H7 (cell line): ENCODE data around the gene TBC1D14. TPM values are rescaled to one million over a fixed set of nuclear protein-coding genes. Genes with fewer than 3 reads are reported as not detected.

ENCODE experiments used
- DNase-seq: peaks from one replicate; pipeline ENCODE4 v3.0.0; 2012
- H3K27me3 ChIP-seq: 2 replicates; pipeline ENCODE4 v1.6.0; 2011; ENCODE audit warnings: mild to moderate bottlenecking, low read length; ENCODE audit not compliant: control insufficient read depth, insufficient read depth
- H3K36me3 ChIP-seq: replicated peaks from 2 replicates; pipeline ENCODE4 v1.5.1; 2011; ENCODE audit warnings: low read length; ENCODE audit not compliant: control insufficient read depth, insufficient read depth
- H3K4me3 ChIP-seq: 2 replicates; pipeline ENCODE4 v1.5.1; 2011; ENCODE audit warnings: low read depth, mild to moderate bottlenecking, control low read depth, low read length, moderate library complexity; ENCODE audit not compliant: insufficient read depth
- total RNA-seq: library from RNA; depleted of rRNA; stranded (reverse); fragments of >200 nt; shearing (Covaris generic); gene quantifications from 2 replicates; pipeline ENCODE4 v1.2.3, GENCODE V29; 2014

TBC1D14 gene
- total RNA-seq, 1 experiment from 2014 or later = 55.8 TPM

DNA sequence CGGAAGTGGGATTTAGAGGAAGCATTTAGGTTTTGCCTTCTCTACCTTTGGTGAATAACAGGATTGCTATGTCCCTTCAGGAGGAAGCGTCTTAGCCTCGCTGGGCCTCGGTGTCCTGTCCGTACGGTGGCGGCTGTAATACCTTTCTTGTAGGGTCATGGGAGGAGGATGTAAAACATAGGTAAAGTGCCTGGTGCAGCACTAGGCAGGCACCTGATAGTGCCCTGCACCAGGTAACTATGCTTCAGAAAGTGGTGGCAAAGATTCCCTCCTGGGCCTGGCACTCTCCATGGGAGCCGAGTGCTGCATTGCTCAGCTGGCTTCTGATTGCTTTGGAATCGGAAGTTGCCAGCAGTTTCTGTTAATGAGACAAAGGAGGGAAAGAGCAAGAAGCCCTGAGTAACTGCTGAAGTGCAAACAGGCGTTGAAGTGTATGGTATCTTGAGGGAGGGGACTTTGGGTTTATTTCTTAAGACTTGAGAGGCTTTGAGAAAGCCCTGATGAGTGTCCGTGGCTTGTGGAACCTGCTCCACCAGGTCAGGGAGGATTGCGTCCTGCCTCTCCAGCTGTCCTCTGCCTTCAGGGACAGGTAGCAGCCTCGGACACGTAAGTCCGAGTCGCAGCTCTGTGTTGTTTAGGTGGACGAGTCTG, 45.8 kb downstream of the TBC1D14 start:
- DNase-seq = peak; percentile 42
- no peak overlapping the region for H3K4me3 ChIP-seq

DNA sequence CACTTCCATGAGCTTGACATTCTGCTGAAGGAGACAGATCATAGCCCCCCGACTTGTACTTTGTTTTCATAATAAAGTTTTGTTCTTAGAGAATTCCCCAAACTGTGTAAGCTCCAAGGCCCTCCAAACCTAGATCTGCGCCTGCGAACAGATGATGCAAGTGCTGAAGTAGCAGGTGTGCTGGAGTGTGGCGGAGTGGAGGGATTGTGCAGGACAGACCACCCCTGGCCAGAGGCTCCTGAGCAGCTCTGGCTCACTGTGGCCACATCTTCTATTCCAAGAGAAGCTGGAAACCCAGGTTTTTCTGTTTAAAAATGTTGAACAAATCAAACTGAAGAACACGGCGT, 46.4 kb downstream of the TBC1D14 start:
- Histone ChIP-seq H3K4me3 (no peak overlapping the region), H3K36me3 (no peaks in the 10 kb centered on the region), H3K27me3 (no peaks in the 10 kb centered on the region)
- DNase-seq = peak; percentile 20

More for the DNA sequence above, 45.8 kb downstream of the TBC1D14 start:
- Histone ChIP-seq H3K27me3 (no peaks in the 10 kb centered on the region), H3K36me3 (no peaks in the 10 kb centered on the region)

DNA sequence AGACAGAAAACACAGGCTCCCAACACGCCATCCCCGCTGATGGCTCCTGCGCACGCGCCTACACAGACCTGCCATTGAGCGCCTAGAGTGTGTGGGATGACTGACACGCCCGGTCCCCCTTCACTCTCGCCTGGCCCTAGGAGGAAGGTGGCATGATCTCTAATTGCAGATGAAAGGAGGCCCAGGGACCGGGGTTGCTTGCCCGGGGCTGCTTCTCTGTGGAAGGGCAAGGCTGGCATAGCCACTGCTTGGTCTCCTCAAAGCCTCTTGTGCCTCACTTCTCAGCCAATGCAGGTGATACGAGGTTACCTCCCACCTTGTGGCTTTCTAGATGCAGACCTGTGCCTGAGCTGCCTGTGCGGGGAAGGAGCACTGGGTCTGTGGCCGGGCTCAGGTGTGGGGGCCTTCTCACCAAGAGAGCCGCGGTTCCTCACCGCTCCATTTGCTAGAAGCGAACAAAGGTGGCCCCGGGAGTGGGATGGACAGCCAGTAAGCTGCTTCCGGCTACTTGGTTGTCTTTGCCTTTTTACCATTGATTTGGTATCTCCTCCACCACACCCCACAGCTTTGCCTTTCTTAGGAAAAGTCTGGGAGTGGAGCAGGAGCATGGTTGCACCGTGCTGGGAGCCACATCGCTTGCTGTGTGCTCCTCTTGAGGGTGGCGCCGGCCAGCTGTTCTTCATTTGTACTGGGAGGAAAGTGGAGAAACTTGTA, 47.0 kb downstream of the TBC1D14 start:
- DNase-seq = no peak
- H3K27me3 ChIP-seq = no peaks in the 10 kb centered on the region
- no peaks in the 10 kb centered on the region for H3K36me3 ChIP-seq
- H3K4me3 ChIP-seq = no peak overlapping the region

DNA sequence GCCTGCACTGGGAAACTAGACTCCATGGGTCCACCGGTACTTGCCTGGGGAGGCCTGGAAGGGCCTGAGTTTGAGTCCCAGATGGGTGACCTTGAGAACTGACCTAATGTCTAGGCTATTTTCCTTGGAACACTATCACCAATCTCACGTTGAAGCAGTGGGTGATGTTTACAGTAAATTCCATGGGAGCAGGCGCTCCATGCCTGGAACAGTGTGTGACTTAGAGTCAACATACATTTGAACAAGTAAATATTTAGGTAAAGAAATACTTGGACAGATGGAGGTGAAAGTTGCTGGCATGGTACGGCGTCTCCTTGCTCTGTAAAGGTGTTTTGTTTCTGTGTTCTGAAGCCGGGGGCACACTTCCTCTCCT, 47.5 kb downstream of the TBC1D14 start:
- H3K27me3 ChIP-seq = no peaks in the 10 kb centered on the region
- no peaks in the 10 kb centered on the region for H3K36me3 ChIP-seq
- H3K4me3 ChIP-seq = no peak overlapping the region
- no peak for DNase-seq

DNA sequence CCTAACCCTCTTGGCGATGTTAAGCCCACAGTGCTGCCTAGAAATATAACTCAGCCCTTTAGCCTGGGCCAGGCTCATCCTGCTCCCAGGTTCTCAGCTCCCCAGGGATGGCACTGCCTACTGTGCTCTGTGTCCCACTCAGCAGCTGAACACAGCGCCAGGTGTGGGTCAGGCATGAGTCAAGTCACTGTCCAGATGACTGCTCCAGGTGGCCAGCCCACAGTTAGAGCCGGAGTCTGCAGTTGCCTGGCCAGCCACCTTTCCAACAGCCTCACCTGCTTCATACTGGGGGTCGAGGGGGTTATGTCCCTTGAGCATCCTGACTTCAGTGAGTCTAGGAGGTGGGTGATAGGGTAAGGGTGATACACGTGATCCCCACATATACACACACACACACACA, 48.4 kb downstream of the TBC1D14 start:
- no peak for DNase-seq
- no peaks in the 10 kb centered on the region for H3K27me3 ChIP-seq
- no peak overlapping the region for H3K4me3 ChIP-seq
- no peaks in the 10 kb centered on the region for H3K36me3 ChIP-seq

DNA sequence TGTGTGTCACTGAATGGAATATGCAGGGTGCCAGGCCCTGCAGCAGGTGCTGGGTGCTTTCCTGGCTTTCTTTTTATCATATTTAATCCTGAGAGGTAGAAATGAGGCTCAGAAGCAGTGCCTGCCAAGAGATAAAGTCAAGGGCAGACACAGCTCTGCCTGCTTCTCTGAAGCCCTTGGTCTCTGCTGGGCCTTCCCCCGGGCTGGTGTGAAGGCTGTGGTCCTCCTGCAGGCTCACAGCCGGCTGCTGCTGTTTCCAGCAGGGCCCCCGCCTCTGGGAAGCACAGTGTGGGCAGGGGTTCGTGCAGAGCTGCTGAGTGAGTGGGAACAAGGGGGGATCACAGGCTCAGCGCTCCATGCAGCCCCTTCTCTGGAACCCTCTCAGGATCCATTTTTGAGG, 49.6 kb downstream of the TBC1D14 start:
- peak; percentile 61 for DNase-seq
- Histone ChIP-seq H3K36me3 (no peaks in the 10 kb centered on the region), H3K4me3 (no peak overlapping the region), H3K27me3 (no peaks in the 10 kb centered on the region)

DNA sequence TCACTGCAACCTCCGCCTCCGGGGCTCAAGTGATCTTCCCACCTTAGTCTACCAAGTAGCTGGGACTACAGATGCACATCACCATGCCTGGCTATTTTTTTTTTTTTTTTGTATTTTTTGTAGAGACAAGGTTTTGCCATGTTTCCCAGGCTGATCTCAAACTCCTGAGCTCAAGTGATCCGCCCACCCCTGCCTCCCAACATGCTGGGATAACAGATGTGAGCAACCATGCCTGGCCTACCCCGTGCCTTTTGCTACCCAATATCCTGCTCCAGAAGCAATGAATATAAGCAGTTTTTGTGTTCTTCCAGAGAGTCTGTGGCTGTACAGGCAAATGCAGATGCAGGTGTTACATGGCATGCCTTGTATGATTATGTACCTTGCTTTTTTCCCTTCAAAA, 50.5 kb downstream of the TBC1D14 start:
- no peaks in the 10 kb centered on the region for H3K27me3 ChIP-seq
- H3K36me3 ChIP-seq = no peaks in the 10 kb centered on the region
- no peak for DNase-seq
- no peak overlapping the region for H3K4me3 ChIP-seq

DNA sequence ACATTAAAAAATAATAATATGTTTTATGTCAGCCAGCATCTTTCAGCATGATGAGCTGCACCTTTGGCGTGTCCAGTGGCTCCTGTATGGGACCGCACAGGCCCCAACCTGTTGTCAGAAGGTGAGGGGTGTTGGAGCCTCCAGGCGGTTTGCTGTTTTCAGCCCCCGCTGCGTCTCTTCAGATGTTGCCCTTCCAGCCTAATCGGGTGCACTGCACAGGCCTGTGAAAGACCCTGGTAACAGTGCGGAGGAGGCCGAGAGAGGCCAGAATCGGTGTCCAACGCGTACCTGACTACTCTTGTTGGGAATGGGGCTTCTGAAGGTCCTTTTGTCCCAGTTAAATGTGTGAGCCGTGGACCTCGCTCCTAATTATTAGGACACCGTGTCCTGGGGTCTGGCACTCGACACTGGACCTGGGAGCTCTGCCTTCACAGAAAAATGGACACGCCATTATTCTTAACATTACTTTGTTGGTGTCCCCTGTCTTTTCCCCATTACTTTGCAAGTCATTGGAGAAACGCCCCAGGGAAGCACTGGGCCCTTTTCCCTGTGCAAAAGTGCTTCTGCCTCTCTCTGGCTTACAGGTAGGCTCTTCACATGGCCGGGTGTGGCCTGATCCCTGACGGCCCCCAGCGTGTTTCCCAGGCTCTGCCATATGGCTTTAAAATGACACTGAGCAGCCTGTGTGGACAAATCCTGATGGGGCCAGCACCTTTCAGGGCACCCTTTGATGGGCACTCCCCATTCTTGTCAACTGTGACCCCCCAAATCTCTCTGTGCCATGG, 51.2 kb downstream of the TBC1D14 start:
- no peaks in the 10 kb centered on the region for H3K36me3 ChIP-seq
- DNase-seq = no peak
- no peaks in the 10 kb centered on the region for H3K27me3 ChIP-seq
- no peak overlapping the region for H3K4me3 ChIP-seq

DNA sequence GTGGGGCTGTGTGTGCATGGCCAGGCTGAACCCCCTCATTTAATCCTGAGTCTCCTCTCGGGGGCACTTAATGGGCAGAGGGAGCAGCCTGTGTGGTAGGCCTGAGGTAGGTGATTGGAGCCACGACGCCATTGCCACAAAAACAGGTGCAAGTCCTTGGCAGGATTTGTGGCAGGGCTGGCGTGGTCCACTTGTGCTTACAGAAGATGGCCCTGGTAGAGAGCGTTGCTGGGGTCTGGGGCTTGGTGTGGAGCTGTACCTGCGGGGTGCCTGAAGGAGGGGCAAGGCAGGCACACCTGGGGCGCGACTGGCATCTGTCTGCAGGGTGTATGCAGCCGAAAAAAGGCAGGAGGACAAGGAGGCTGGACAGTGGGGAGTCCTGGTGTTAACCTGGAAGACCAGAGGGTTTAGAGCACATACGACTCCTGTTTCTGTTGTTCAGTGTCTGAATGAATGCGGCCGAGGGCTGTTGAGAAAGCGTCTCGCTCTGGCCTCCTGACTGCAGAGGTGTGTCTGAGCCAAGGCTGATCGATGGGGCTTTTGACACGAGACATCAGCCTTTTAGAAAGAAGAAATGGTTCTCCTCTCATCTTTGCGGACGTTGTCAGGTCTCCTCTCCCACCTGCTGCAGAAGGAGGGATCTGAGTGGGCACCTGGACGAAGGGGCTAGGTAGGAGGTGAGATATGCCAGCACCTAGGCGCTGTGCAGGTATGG, 52.0 kb downstream of the TBC1D14 start:
- H3K4me3 ChIP-seq = no peak overlapping the region
- no peak for DNase-seq
- H3K36me3 ChIP-seq = no peaks in the 10 kb centered on the region
- H3K27me3 ChIP-seq = no peaks in the 10 kb centered on the region

DNA sequence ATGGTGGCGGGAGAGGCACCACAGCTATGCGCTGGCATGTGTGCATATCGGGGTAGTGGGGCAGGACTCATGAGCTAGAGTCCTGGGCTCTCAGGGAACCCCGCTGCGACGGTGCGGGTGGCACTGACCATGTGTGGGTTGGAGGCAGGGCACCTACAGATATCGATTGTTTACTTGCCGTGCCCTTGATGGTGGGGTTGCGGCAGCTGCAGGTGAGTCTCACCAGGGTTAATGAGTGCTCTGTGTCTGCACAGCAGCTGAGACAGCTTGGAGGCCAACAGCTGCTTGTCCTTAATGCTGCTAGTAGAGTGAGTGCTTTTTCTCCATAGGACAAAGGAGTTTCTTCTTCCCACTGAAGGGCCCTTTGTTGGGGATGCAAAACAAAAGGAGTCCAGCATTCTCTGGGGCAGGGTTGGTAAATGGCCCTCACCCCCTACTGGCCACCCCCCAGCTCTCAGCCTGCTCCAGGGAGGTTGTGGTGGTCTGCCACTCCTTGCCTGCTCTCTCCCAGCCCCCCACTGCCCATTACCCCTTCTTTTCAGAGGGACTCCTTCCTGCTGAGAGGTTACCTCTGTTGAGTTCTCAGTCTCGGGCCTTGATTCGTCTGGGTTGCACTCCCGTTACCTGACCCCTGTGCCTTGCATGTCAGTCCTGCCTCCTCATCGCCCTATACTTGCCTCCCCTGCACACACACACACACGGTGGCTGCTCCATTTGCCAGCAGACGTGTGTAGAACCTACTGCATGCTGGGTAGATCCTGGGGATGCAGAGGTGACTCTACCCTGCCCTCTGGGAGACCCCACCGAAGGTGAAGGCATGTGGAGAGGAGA, 52.8 kb downstream of the TBC1D14 start:
- DNase-seq = peak; percentile 81
- Histone ChIP-seq H3K36me3 (no peaks in the 10 kb centered on the region), H3K27me3 (no peaks in the 10 kb centered on the region), H3K4me3 (no peak overlapping the region)

DNA sequence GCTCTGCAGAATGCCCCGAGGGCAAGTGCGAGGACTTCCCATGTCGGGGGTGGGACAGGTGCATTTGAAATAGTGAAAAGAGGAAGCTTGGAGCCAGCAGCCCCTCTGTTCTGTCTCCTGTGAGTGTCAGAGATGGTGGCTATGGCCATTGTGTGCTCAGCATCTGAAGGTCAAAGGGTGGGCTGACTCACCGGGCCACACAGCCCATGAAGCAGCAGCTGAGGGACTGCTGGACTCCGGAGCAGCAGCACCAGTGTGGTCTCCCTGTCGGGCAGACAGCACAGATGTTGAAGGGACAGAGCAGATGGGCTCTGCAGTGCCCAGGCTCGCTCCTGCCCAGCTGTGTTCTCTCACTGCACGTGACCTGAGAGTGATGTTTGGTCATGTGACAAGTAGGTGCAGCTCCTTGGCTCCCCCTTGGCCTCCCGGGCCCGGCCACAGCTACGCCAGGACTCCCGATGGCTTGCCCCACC, 53.5 kb downstream of the TBC1D14 start:
- DNase-seq = peak; percentile 60
- Histone ChIP-seq H3K4me3 (no peak overlapping the region), H3K27me3 (no peaks in the 10 kb centered on the region), H3K36me3 (no peaks in the 10 kb centered on the region)

DNA sequence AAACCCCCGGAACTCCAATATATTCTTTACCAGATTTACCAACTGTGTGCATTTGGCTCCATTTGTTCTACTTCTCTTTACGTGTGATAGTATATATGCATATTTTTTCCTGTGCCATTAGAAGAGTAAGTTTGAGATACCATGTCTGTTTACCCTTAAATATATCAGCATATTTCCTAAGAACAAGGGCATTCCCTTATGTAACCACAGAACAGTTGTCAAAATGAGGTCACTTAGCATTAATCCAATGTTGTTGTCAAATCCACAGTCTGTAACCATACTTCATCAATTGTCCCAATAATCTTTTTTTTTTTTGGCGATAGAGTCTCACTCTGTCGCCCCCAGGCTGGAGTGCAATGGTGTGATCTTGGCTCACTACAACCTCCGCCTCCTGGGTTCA, 55.2 kb downstream of the TBC1D14 start:
- 0 out of 2 replicates have a peak, but pooled peaks cover 1% of the 10 kb centered on the region for H3K36me3 ChIP-seq
- no peaks in the 10 kb centered on the region for H3K27me3 ChIP-seq
- no peak for DNase-seq
- no peak overlapping the region for H3K4me3 ChIP-seq

DNA sequence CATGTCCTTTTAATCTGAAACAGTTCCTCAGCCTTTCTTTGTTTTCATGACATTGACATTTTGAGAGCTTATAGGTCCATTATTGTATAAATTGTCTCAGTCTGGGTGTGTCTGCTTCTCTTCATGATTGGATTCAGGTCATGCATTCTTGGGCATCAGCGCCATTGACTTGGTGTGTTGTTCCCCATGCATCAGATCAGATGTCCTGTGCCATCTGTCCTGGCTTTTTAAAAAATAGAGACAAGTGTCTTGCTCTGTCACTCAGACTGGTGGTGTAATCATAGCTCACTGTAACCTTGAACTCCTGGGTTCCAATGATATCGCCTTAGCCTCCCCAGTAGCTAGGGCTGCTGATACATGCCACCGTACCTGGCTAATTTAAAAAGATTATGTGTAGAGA, 55.7 kb downstream of the TBC1D14 start:
- no peak for DNase-seq
- H3K27me3 ChIP-seq = no peaks in the 10 kb centered on the region
- H3K36me3 ChIP-seq = peaks cover 1% of the 10 kb centered on the region; the same call in 1 of the 2 replicates
- H3K4me3 ChIP-seq = no peak overlapping the region
